Ovary (tissue), 9 donors: Measurements from ENCODE around the gene NGEF. TPM values are rescaled to one million over a fixed set of nuclear protein-coding genes. Genes with fewer than 3 reads are reported as not detected.
A peak's percentile ranks its signal among the peaks of the same experiment; 100 is the strongest.

ENCODE experiments used
- DNase-seq, 5 donors: peaks; one replicate each; pipeline ENCODE4 v3.0.0-alpha.2; 2019 to 2020
- H3K27ac ChIP-seq, 2 donors: fragments of 200-600 bp; one replicate each; pipeline versions ENCODE4 v1.5.1 to v1.8.0; 2019 to 2022
- H3K27me3 ChIP-seq: fragments of 200-600 bp; one replicate; pipeline ENCODE4 v1.8.0; 2022
- H3K36me3 ChIP-seq: fragments of 200-600 bp; sonication (generic); one replicate; pipeline ENCODE4 v1.5.1; 2019
- H3K4me1 ChIP-seq: one replicate; pipeline ENCODE4 v1.8.1; 2013; ENCODE audit warnings: mild to moderate bottlenecking, moderate library complexity; ENCODE audit not compliant: insufficient read depth
- H3K4me3 ChIP-seq: fragments of 200-600 bp; sonication (generic); one replicate; pipeline ENCODE4 v1.5.1; 2017
- H3K9me3 ChIP-seq, 2 donors: fragments of 200-600 bp in 1 of 2; sonication (generic) in 1 of 2; one replicate each; pipeline versions ENCODE4 v1.5.1 to v1.8.1; 2013 to 2019; ENCODE audit warnings: mild to moderate bottlenecking in 1 of 2, moderate library complexity in 1 of 2
- EP300 ChIP-seq: sonication (generic); formaldehyde crosslinking; IDR thresholded peaks from one replicate; pipeline ENCODE4 v1.6.1; 2017; ENCODE audit warnings: antibody characterized with exemption
- POLR2A ChIP-seq: fragments of 450-650 bp; IDR thresholded peaks from one replicate; pipeline ENCODE4 v1.6.1; 2017; ENCODE audit warnings: antibody characterized with exemption, mild to moderate bottlenecking, moderate library complexity
- WGBS, 3 donors: extraction: QIAGEN DNeasy Blood & Tissue Kit in 1 of 3; methylation state at CpG; one replicate each; pipeline versions ENCODE4 v1.1.5 to v1.1.7; 2013 to 2017; 5-methylcytosine and 5-hydroxymethylcytosine counted together
- intact Hi-C, 4 donors: fragments of 100-400 bp; cut with DNase I; formaldehyde crosslinking; loops; one replicate each; pipeline versions ENCODE4 v1.11.0 to v1.15.1; 2022 to 2023
- polyA plus RNA-seq, 2 donors: library from polyadenylated mRNA; stranded (reverse); fragments of 200-250 nt in 1 of 2; fragments of 350-450 nt in 1 of 2; fragmentation: Illumina TruSeq in 1 of 2; extraction: RNeasy Lipid Tissue Mini Kit (QIAGEN cat#74804) in 1 of 2; gene quantifications; one replicate each; pipeline ENCODE4 v1.2.3, GENCODE V29; 2013 to 2014
- total RNA-seq, 7 donors: library from RNA; depleted of rRNA in 2 of 7; stranded (reverse); fragments of >200 nt in 2 of 7; fragmentation: NEBNext Ultra II Directional in 3 of 7; extraction: Animal tissue kit (Norgen Biotek cat#: 25700) in 3 of 7; gene quantifications; one replicate each; pipeline versions ENCODE4 v1.1.0 to v1.2.4, GENCODE V29; 2016 to 2023
- TF ChIP-seq, protein P1 (sequence below), 3 donors: fragments of 450-650 bp in 2 of 3; fragments of 200-600 bp in 1 of 3; IDR thresholded peaks; one replicate each; pipeline versions ENCODE4 v1.5.1 to v1.8.0; 2016 to 2022; ENCODE audit warnings: antibody characterized with exemption in 3 of 3, mild to moderate bottlenecking in 1 of 3
- donor health status: DM: no; HTN: no; CAD: no; lungs with moderate emphysema.
- donor health status: DM: no; HTN: no; CAD: no.
- donor health status: Bipolar disorder and iron deficiency.
- donor health status: DM: yes; HTN: yes; CAD: no.
- donor health status: DM: no; HTN: no; CAD: no.
- donor health status: DM: yes; HTN: yes; CAD: no.

Gene NGEF
- total and polyA plus RNA-seq, 9 donors: 0.18 to 3.1 (median 0.80) TPM

DNA sequence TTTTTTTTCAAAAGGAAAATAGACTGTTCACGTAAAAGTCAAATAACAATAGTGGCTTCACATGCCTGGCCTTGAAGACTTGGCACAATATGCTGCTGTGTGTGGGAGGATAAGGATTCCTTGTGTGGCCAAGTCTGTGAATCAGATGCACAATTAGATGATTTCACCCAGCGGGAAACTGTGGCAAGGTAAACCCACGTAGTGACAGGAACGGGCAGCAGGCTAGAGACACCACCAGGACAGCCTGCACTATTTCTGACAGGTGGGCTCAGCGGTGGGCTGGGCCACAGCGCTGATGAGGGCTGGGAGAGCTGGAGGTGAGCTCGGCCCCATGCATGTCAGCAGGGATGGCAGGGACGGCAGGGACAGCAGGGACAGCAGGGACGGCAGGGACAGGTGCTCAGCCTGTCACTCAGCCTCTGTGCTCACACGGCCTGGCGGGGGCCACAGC is 121.4 kb downstream of the NGEF start:
- H3K9me3 ChIP-seq: no peaks in the 10 kb centered on the region
- DNase-seq: peak in 1 of 5 donors; percentile 7
- TF ChIP-seq POLR2A (no peak), EP300 (no peak)
- TF ChIP-seq, protein P1, sequence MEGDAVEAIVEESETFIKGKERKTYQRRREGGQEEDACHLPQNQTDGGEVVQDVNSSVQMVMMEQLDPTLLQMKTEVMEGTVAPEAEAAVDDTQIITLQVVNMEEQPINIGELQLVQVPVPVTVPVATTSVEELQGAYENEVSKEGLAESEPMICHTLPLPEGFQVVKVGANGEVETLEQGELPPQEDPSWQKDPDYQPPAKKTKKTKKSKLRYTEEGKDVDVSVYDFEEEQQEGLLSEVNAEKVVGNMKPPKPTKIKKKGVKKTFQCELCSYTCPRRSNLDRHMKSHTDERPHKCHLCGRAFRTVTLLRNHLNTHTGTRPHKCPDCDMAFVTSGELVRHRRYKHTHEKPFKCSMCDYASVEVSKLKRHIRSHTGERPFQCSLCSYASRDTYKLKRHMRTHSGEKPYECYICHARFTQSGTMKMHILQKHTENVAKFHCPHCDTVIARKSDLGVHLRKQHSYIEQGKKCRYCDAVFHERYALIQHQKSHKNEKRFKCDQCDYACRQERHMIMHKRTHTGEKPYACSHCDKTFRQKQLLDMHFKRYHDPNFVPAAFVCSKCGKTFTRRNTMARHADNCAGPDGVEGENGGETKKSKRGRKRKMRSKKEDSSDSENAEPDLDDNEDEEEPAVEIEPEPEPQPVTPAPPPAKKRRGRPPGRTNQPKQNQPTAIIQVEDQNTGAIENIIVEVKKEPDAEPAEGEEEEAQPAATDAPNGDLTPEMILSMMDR (IDR thresholded peaks at IDR 0.05): no peak
- WGBS, 3 donors: 20 to 30% (median 27%) methylated on average over 10 to 11 of the region's 11 CpGs
- no peak overlapping the region for H3K27ac ChIP-seq
- intact Hi-C loops: no loop called here
- H3K4me1 ChIP-seq: peaks cover 9% of the 10 kb centered on the region
- H3K27me3 ChIP-seq: no peaks in the 10 kb centered on the region
- no peaks in the 10 kb centered on the region for H3K36me3 ChIP-seq
- H3K4me3 ChIP-seq: no peak overlapping the region

DNA sequence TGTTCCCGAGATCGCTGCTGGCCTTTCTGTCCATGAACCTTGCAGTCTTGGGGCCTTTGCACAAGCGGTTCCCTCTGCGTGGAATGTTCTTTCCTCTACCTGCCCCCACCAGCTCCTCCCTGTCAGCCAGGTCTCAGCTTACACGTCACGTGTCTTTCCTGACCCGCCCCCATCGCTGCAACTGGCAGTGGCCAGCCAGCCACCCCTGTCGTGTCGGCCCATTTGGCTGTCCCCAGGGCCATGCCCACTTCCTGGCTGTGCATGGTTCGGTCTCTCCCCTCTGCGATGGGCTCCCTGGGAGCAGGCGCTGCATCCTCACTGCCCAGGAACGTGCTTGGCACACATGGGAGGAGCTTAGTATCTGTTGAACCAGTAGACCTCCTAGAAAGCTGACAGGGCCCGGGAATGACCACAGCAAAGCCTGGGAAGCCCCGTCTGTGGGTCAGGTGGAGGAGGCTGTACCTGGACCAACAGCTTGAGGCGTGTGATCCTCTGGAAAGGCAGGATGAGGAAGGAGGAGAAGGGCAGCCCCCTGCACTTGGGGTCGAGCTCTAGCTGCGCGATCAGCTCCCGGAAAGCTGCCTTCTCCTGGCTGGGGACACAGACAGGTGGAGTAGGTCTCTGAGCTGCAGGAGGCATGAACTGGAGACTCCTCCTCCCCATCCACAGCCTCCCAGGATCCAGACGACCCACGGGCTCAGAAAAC is 122.0 kb downstream of the NGEF start:
- DNase-seq: peak in 1 of 5 donors; percentile 18
- intact Hi-C loops: no loop called here
- H3K4me3 ChIP-seq: no peak overlapping the region
- 7 to 16% (median 12%) methylated on average over 22 to 23 of the region's 23 CpGs for WGBS, 3 donors
- no peak overlapping the region for H3K27ac ChIP-seq
- H3K36me3 ChIP-seq: no peaks in the 10 kb centered on the region
- H3K9me3 ChIP-seq: no peaks in the 10 kb centered on the region
- H3K27me3 ChIP-seq: no peaks in the 10 kb centered on the region
- TF ChIP-seq POLR2A: no peak
- TF ChIP-seq, protein P1 (IDR thresholded peaks at IDR 0.05): no peak
- H3K4me1 ChIP-seq: peaks cover 9% of the 10 kb centered on the region

DNA sequence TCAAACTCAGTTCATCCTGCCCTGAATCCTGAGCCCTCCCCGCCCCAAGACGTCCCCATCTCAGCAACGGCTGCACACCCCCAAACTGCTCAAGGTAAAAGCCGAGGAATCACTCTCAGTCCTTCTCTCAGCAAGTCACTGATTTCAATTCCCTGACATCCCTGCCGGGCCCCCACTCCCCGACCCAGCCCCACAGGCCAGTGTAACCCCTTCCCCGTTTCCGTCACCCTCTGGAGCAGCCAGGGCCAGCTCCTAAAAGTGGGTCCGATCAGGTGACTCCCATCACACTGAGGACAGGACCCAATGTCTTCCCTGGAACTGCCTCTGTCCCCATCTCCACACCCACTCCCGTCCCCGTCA is 122.5 kb downstream of the NGEF start:
- 56 to 74% (median 74%) methylated on average over 11 of the region's 11 CpGs for WGBS, 3 donors
- peak in 1 of 5 donors; percentile 13 for DNase-seq
- Histone ChIP-seq H3K4me1 (peaks cover 9% of the 10 kb centered on the region), H3K27me3 (no peaks in the 10 kb centered on the region), H3K27ac (no peak overlapping the region), H3K36me3 (no peaks in the 10 kb centered on the region), H3K9me3 (no peaks in the 10 kb centered on the region), H3K4me3 (no peak overlapping the region)
- intact Hi-C loops: no loop called here
- TF ChIP-seq POLR2A (no peak), EP300 (no peak)
- TF ChIP-seq, protein P1 (IDR thresholded peaks at IDR 0.05): no peak

DNA sequence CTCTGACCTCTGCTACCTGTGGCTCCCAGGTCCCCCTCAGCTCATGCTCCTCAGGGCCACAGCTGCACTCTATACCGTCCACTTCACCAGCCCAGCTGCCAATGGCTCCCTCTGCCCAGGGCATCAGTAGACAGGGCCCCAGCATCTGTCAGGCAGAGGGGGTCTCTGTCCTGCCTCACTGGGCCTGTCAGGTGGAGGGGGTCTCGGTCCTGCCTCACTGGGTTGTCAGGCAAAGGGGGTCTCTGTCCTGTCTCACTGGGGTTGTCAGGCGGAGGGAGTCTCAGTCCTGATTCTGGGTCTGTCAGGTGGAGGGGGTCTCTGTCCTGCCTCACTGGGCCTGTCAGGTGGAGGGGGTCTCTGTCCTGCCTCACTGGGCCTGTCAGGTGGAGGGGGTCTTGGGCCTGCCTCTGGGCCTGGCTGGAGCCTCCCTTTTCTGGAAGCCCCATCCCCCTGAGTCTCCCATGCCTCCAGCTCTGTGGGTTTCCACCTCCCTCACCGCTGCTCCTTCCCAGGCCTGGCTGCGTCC is 123.1 kb downstream of the NGEF start:
- H3K27me3 ChIP-seq: no peaks in the 10 kb centered on the region
- peaks cover 9% of the 10 kb centered on the region for H3K4me1 ChIP-seq
- H3K9me3 ChIP-seq: no peaks in the 10 kb centered on the region
- TF ChIP-seq, protein P1 (IDR thresholded peaks at IDR 0.05): no peak
- TF ChIP-seq POLR2A (no peak), EP300 (no peak)
- no peaks in the 10 kb centered on the region for H3K36me3 ChIP-seq
- no peak overlapping the region for H3K27ac ChIP-seq
- 77 to 87% (median 85%) methylated on average over 4 to 5 of the region's 5 CpGs for WGBS, 3 donors
- no peak overlapping the region for H3K4me3 ChIP-seq
- DNase-seq: no peak
- intact Hi-C loops: no loop called here
